ENCODE results near the gene DPP6.

DNA sequence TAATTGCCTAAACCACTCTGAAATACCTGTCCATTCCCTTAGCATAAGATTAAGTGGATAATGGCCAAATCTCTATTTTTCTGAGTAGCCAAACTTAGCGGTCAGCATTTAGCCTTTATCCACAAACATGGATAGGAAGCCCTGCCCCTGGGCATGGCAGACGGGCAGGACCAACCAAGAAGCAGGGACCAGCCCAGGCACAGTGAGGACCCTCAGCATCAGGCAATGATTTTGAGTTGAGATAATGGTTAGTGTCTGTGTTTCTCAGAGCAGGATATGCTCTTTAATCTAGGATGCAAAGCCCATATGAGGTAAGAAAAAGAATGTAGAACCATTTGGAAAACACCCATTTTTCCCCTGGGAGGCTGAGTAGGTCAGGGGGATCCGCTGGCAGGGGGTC is 131.7 kb downstream of the DPP6 start:
- no peak for TF ChIP-seq FOXA1 (IDR thresholded peaks at IDR 0.05)
- no peak for TF ChIP-seq ZNF384 (IDR thresholded peaks at IDR 0.05)
- TF ChIP-seq BHLHE40 (IDR thresholded peaks at IDR 0.05; ENCODE audit: borderline replicate concordance): no peak

All from HEK293T (cell line).